ENCODE data around the gene TXNL1. TPM values are rescaled to one million over a fixed set of nuclear protein-coding genes. Genes with fewer than 3 reads are reported as not detected.

TXNL1 gene
- total and polyA plus RNA-seq, 3 donors from 2014 or later: 60.7 to 107 (median 62.6) TPM

DNA sequence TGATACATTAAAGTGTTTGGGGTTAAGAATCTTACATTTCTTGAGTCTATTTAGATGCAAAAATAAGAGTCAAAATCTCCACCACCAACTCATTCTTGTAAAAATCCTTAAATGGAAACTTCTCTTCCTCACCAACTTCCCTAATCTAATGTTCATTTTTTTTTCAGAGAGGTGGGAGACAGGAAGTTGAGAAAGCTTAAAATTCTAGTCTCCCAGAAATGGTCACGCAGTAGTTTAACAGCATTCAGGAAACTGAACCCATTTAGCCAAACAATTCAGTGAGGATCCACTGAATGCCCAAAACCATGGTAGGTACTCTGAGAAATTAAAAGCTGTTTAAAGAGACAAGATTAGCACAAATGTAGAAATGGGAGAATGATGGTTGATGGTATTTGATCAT, 69.0 kb downstream of the TXNL1 start:
- intact Hi-C loops (cut with DNase I; ENCODE audit: low total_unique reads): no loop called here
- no peaks in the 10 kb centered on the region for H3K36me3 ChIP-seq (ENCODE audit: low read depth, missing control alignments)
- H3K27ac ChIP-seq: no peak overlapping the region
- no peak for TF ChIP-seq POLR2A (IDR thresholded peaks at IDR 0.05)
- TF ChIP-seq, protein P1, sequence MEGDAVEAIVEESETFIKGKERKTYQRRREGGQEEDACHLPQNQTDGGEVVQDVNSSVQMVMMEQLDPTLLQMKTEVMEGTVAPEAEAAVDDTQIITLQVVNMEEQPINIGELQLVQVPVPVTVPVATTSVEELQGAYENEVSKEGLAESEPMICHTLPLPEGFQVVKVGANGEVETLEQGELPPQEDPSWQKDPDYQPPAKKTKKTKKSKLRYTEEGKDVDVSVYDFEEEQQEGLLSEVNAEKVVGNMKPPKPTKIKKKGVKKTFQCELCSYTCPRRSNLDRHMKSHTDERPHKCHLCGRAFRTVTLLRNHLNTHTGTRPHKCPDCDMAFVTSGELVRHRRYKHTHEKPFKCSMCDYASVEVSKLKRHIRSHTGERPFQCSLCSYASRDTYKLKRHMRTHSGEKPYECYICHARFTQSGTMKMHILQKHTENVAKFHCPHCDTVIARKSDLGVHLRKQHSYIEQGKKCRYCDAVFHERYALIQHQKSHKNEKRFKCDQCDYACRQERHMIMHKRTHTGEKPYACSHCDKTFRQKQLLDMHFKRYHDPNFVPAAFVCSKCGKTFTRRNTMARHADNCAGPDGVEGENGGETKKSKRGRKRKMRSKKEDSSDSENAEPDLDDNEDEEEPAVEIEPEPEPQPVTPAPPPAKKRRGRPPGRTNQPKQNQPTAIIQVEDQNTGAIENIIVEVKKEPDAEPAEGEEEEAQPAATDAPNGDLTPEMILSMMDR (IDR thresholded peaks at IDR 0.05): no peak
- WGBS, 2 donors: 58 to 82% methylated on average over 1 of the region's 1 CpG
- no peak overlapping the region for H3K4me3 ChIP-seq
- DNase-seq: no peak
- H3K9me3 ChIP-seq: no peaks in the 10 kb centered on the region
- H3K27me3 ChIP-seq: no peaks in the 10 kb centered on the region
- peaks cover 6% of the 10 kb centered on the region for H3K4me1 ChIP-seq

DNA sequence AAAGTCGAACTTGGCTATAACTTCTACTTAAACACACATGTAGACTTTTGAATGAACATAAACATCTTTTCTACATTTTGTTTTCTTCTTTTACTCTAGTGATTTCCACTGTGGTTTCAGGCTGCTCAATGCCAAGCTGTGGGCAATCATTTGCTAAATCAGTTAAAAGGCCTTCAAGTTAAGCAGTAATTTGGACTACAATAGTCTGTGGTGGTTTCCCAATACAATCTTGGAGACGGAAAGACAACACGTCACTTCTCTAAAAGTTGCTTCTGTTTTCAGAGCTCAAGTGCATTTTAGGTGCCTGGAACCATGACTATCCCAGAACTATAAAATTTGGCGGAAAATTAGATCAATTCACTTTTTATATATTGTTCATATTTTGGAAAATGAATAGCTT, 69.4 kb downstream of the TXNL1 start:
- Histone ChIP-seq H3K27ac (no peak overlapping the region), H3K4me1 (peaks cover 2% of the 10 kb centered on the region), H3K9me3 (no peaks in the 10 kb centered on the region), H3K36me3 (ENCODE audit: low read depth, missing control alignments) (no peaks in the 10 kb centered on the region), H3K4me3 (no peak overlapping the region), H3K27me3 (no peaks in the 10 kb centered on the region)
- intact Hi-C loops (cut with DNase I; ENCODE audit: low total_unique reads): no loop called here
- no peak for DNase-seq
- TF ChIP-seq POLR2A (IDR thresholded peaks at IDR 0.05): no peak
- TF ChIP-seq, protein P1 (IDR thresholded peaks at IDR 0.05): no peak
- 86 to 90% methylated on average over 4 of the region's 4 CpGs for WGBS, 2 donors

DNA sequence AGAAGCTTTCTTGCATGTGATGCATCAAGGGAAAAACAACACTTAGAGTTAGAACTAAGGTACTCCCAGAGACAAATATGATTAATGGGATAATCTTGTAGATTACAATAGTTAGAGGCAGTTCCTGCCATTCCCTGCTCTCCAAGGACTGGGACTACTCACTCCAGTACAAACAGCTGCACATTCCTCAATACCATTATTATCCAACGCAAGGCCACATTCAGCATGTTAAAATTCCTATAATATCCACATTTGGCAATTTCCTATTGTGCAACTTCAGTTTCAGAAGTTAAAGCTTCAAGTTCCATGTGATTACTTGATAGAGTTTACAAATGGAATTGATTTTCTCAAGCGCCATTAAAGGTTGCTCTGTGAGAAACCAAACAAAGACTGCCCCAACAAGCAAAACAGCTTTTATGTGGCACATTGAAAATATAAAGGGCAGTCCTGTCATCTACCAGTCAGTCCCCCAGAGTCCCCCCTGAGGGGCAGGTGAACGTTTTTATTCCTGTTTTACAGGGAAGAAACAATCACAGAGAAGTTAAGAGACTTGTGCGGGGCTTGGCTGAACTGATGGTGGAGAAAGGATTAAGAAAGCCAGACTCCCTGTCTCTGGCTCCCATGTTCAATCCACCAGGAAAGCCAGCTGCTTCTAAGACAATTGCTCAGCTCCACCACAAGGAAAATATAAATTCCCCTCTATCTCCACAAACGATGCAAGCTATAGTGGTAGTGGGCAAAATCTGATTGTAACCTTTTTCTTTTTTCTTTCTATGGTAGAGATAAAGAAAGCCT, 72.6 kb downstream of the TXNL1 start:
- H3K9me3 ChIP-seq: no peaks in the 10 kb centered on the region
- no peaks in the 10 kb centered on the region for H3K36me3 ChIP-seq (ENCODE audit: low read depth, missing control alignments)
- 67 to 71% methylated on average over 5 of the region's 5 CpGs for WGBS, 2 donors
- no peak overlapping the region for H3K4me3 ChIP-seq
- no peak for DNase-seq
- no peak for TF ChIP-seq POLR2A (IDR thresholded peaks at IDR 0.05)
- TF ChIP-seq, protein P1 (IDR thresholded peaks at IDR 0.05): no peak
- H3K27me3 ChIP-seq: no peaks in the 10 kb centered on the region
- intact Hi-C loops (cut with DNase I; ENCODE audit: low total_unique reads): no loop called here
- no peaks in the 10 kb centered on the region for H3K4me1 ChIP-seq
- no peak overlapping the region for H3K27ac ChIP-seq

DNA sequence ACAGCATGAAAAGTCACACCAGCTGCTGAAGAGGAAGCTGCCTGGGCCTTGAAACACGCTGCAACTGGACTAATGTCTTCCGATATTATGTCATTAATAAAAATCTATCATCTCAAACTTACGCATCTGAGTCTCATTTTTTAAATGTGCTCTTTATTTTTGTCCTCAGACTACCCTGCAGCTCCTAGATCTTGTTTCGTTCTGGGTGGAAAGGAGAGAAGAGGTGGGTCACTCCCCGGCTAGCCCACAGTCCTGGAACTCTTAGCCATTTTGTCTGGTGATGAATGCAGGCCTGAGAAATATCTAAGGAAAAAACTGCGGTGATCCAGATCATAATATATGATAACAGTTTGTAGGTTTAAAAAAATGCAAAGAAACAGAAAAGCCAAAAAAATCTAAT, 73.3 kb downstream of the TXNL1 start:
- DNase-seq: no peak
- TF ChIP-seq, protein P1 (IDR thresholded peaks at IDR 0.05): no peak
- TF ChIP-seq POLR2A (IDR thresholded peaks at IDR 0.05): no peak
- Histone ChIP-seq H3K27me3 (no peaks in the 10 kb centered on the region), H3K27ac (no peak overlapping the region), H3K36me3 (ENCODE audit: low read depth, missing control alignments) (no peaks in the 10 kb centered on the region), H3K4me1 (no peaks in the 10 kb centered on the region), H3K9me3 (no peaks in the 10 kb centered on the region), H3K4me3 (no peak overlapping the region)
- 51 to 64% methylated on average over 6 of the region's 6 CpGs for WGBS, 2 donors
- intact Hi-C loops (cut with DNase I; ENCODE audit: low total_unique reads): no loop called here

DNA sequence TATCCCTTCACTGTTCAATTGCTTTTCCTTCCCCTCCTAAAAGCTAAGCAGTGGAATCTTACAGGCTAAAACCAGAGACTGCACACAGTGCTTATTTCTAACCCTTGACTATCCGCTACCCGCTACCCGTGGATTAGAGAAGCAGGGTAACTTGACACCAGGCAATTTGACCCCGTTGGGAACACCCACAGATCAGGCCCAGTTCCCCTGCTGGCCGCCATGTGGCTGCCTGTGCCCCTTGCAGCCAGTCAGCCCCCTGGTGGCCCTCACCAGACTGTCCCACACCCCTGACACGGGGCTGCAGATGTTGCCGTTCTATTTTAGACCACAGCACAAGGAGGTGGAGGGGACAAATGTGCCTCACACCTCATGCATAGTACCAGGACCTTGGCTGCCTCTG, 74.8 kb downstream of the TXNL1 start:
- WGBS, 2 donors: 81 to 86% methylated on average over 6 to 7 of the region's 7 CpGs

More for the DNA sequence above, 74.8 kb downstream of the TXNL1 start:
- no peak for TF ChIP-seq POLR2A (IDR thresholded peaks at IDR 0.05)
- TF ChIP-seq, protein P1 (IDR thresholded peaks at IDR 0.05): no peak
- no peaks in the 10 kb centered on the region for H3K36me3 ChIP-seq (ENCODE audit: low read depth, missing control alignments)
- intact Hi-C loops (cut with DNase I; ENCODE audit: low total_unique reads): no loop called here
- H3K9me3 ChIP-seq: no peaks in the 10 kb centered on the region
- no peak for DNase-seq
- H3K4me3 ChIP-seq: no peak overlapping the region
- no peak overlapping the region for H3K27ac ChIP-seq
- no peaks in the 10 kb centered on the region for H3K27me3 ChIP-seq
- no peaks in the 10 kb centered on the region for H3K4me1 ChIP-seq
